Glomerular visceral epithelial cell (primary cell): ENCODE measurements around the gene NT5C1B.

ENCODE experiments used
- DNase-seq: peaks from one replicate; pipeline ENCODE4 v3.0.0-alpha.2; 2016; ENCODE audit errors: extremely low spot score

NT5C1B gene

DNA sequence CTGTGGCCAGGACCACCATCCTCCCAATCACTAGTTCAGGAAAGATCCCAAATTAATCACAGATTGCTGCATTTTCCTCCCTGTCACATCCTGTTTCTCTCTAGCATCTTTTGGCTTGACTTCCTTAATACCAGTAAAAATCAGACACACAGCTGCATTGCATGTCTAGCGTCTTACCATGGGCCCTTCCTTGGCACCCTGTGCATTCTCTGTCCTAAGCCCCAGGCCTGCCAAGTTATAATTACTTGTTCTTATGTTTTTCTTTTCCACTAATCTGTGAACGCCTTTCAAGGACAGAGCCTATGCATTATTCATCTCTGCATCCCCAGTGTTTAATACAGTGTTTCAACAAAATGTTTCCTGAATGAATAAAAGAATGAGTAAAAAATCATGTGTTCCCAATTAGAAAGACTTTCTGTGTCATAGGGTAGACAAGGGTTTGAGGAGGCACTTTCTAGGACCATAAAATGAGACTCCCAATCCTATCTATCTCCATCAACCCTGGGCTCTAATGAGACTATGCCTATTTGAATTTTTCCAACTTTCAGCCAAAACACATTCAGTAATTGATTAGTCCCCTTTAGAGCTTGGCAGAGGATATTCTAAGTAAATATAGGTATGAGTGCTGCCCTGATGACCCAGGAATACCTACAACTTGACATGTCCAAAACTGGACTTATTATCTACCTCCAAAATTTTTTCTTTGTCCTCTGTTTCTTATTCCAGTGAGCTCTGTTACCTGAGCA lies 10.3 kb upstream of the NT5C1B start:
- DNase-seq, result no peak

GRCh38 chr2:18598848-18599484 lies 9.6 kb upstream of the NT5C1B start:
- no peak for DNase-seq

DNA sequence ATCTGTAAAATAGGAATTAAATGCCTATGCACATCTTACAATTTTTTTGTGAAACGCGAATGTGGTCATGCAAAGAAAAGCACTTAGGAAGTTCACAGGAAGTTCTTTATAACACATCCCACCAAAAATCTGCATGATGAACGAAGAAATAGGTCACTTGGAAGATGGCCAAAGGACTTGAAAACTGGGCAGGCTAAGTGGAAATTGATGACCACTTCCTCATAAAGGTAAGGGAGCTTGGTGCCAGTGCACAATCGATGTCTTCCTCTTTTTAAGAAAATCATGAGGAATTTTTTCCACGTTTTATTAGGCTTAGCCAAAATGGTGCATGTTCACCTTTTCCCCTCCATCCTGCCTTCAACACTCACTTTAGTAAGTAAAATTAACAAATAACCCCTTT lies 8.2 kb upstream of the NT5C1B start:
- DNase-seq, result no peak

GRCh38 chr2:18596993-18597392 lies 7.6 kb upstream of the NT5C1B start:
- no peak for DNase-seq

GRCh38 chr2:18593496-18593895 lies 4.1 kb upstream of the NT5C1B start:
- no peak for DNase-seq

DNA sequence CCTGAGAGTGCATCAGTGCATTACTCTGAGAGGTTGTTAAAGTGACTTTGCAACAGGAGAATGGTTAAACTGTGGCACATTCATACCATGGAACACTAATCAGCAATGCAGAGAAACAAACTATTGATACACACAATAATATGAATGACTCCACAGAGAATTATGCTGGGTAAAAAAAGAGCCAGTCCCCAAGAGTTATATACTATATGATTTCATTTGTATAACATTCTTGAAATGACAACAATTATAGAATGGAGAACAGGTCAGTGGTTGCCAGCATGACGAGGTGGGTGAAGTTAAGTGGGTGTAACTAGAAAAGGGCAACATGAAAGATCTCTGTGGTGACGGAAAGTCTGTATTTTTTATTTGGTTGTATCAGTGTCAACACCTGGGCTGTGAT lies 3.0 kb upstream of the NT5C1B start:
- no peak for DNase-seq

- DNase-seq, result no peak
Observed at GRCh38 chr2:18588802-18589201, 567 bp downstream of the NT5C1B start.

- DNase-seq, result no peak
Observed at GRCh38 chr2:18588049-18588448, 1.3 kb downstream of the NT5C1B start.

GRCh38 chr2:18585526-18585925 lies 3.8 kb downstream of the NT5C1B start:
- no peak for DNase-seq

- no peak for DNase-seq
Observed at GRCh38 chr2:18584608-18584954, 4.8 kb downstream of the NT5C1B start.

GRCh38 chr2:18583905-18584607 lies 5.3 kb downstream of the NT5C1B start:
- no peak for DNase-seq

- no peak for DNase-seq
Observed at GRCh38 chr2:18580606-18581005, 8.8 kb downstream of the NT5C1B start.

DNA sequence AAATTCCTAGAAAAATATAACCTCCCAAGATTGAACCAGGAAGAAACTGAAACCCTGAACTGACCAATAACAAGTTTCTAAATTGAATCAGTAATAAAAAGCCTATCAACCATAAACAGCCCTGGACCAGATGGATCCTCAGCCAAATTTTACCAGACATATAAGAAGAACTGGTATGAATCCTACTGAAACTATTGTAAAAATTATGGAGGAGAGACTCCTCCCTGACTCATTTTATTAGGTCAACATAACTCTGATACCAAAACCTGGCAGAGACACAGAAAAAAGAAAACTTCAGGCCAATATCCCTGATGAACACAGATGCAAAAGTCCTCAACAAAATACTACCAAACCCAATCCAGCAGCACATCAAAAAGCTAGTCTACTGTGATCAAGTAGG lies 11.3 kb downstream of the NT5C1B start:
- DNase-seq, result no peak

- no peak for DNase-seq
Observed at GRCh38 chr2:18566145-18566769, 23.1 kb downstream of the NT5C1B start.

DNA sequence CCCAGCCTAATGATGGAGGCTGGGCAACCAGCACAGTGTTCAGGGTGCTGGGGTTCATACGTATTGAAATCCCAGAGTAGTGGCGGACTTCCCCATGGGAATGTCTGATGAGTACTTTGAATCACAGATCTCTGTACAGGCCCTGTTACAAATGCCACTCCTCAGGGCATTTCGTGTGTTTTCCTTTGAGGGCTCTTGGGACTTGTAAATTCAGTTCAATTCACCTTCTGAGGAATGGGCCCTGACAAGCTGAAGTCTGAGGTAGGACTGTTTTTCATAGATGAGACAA lies 28.6 kb downstream of the NT5C1B start:
- DNase-seq, result no peak

DNA sequence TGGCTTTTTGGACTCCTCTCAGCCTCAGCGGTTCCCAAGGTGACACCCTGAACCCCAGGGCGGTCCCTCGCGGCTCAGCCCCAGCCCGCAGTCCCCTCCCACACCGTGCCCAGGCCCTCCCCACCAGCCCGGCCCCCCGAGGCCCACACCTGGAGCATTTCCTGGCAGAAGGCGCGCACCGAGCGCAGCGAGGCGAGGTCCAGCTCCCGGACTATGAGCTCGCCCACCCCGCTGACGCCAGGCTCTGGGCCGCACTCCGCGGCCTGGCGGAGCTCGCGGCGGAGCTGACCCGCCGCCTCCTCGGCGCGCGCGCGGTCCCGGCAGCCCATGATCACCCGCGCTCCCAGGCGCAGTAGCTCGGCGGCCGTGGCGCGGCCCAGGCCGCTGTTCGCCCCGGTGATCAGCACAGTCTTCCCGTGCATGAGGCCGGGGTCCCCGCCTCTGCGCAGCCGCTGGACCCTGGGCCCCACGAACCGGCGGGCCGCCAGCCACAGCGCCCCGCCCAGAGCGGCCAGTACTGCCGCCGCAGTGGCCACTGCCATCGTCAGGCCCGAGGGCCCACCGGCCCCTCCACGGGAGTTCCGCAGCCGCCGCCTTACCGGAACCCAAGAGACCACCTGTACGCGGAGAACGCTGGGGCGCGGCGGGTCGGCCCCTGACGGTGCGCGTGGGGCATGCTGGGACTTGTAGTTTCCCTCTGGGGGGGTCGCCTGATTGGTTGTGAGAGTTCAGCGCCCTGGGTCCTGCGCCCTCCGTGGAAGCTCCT lies 29.2 kb downstream of the NT5C1B start, which contains the start of gene RDH14:
TSS of gene RDH14 (minus strand) at position 623 of the 766 bp plus-strand sequence. CDS start at position 542, 81 bp downstream.
- DNase-seq, result peak; percentile 89

- no peak for DNase-seq
Observed at GRCh38 chr2:18559531-18560030, 29.8 kb downstream of the NT5C1B start.

DNA sequence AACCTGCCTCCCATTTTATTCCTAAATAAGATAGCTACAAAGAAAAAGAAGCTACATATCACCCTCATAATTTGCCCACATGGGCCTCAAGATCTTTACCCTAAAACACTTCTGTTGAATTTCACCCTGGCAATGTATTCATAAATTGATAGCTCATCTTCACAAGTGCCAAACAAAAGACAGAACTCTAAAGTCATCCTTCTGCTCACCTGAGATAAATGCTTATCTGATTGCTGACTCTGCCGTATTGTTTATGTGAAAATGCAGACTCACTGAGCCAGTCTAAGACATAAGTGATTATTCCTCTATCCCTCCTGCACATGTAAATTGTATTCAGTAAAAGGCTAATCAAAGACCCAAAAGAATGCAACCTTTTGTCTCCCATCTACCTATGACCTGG lies 30.9 kb downstream of the NT5C1B start:
- no peak for DNase-seq

GRCh38 chr2:18557121-18557520 lies 32.2 kb downstream of the NT5C1B start:
- DNase-seq, result no peak

DNA sequence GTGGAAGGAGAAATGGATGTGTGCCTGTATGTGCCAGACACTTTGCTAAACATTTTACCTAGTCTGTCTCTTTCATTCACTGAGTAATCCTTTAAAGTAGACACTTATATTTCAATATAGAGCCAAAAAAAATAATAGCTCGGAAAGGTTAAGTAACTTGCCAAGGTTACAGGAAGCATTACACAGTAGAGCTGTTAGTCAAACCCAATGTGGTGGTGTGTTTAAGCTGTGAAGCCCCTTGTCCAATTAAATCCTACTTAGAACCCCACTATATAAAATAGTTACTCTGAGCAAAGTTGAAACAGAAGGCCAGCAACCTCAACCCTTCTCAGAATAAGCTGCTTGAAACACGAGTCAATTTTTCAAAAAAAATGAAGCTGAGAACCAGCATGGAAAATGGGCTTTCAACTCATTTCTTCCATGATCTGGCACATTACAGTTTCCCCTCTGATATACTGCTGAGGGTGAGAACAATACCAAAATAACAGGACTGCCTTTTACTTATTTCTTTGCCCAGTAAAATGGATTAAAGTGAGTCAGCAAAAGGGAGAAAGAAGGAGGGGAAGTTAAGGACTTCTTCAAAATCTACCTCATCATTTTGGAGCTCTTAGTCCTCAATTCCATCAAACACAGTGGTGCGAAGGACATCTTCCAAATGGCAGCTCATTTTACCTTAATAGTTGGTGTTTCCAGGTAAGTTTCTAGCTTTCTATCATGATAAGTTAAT lies 36.9 kb downstream of the NT5C1B start:
- DNase-seq, result no peak

GRCh38 chr2:18551623-18552022 lies 37.7 kb downstream of the NT5C1B start:
- no peak for DNase-seq
